Peyer's patch (tissue), 4 donors: ENCODE measurements around the gene ZNF804A. TPM values are rescaled to one million over a fixed set of nuclear protein-coding genes. Genes with fewer than 3 reads are reported as not detected.

ENCODE experiments used
- DNase-seq, 3 donors: peaks; one replicate each; pipeline ENCODE4 v3.0.0-alpha.2; 2017 to 2019
- H3K27ac ChIP-seq, 4 donors: fragments of 200-600 bp; sonication (generic); one replicate each; pipeline ENCODE4 v1.5.1; 2016 to 2019
- H3K27me3 ChIP-seq, 2 donors: fragments of 200-600 bp; sonication (generic); one replicate each; pipeline ENCODE4 v1.5.1; 2019
- H3K36me3 ChIP-seq, 3 donors: fragments of 200-600 bp; sonication (generic); one replicate each; pipeline ENCODE4 v1.5.1; 2016 to 2019
- H3K4me1 ChIP-seq, 4 donors: fragments of 200-600 bp; sonication (generic); one replicate each; pipeline ENCODE4 v1.5.1; 2016 to 2019
- H3K4me3 ChIP-seq, 4 donors: fragments of 200-600 bp; sonication (generic); 1 replicate in 3 of 4; 2 replicates in 1 of 4; pipeline ENCODE4 v1.5.1; 2016 to 2019; ENCODE audit warnings: mild to moderate bottlenecking in 1 of 4
- H3K9me3 ChIP-seq, 4 donors: fragments of 200-600 bp; sonication (generic); one replicate each; pipeline ENCODE4 v1.5.1; 2016 to 2019; ENCODE audit warnings: mild to moderate bottlenecking in 1 of 4
- POLR2A ChIP-seq, 2 donors: fragments of 450-650 bp; IDR thresholded peaks; one replicate each; pipeline ENCODE4 v1.5.1; 2017; ENCODE audit warnings: antibody characterized with exemption in 2 of 2, mild to moderate bottlenecking in 2 of 2, moderate library complexity in 2 of 2
- total RNA-seq, 4 donors: library from RNA; depleted of rRNA; stranded (reverse); fragments of >200 nt; gene quantifications; one replicate each; pipeline ENCODE4 v1.1.0, GENCODE V29; 2016
- TF ChIP-seq, protein P1 (sequence below), 6 experiments: fragments of 450-650 bp in 4 of 6; fragments of 200-600 bp in 2 of 6; sonication (generic) in 1 of 6; IDR thresholded peaks; one replicate each; pipeline ENCODE4 v1.5.1; 2017 to 2019; ENCODE audit warnings: antibody characterized with exemption in 6 of 6, mild to moderate bottlenecking in 3 of 6, moderate library complexity in 1 of 6

ZNF804A gene
- total RNA-seq, 4 donors from 2014 or later, result 0.95 to 5.8 (median 2.3) TPM

DNA sequence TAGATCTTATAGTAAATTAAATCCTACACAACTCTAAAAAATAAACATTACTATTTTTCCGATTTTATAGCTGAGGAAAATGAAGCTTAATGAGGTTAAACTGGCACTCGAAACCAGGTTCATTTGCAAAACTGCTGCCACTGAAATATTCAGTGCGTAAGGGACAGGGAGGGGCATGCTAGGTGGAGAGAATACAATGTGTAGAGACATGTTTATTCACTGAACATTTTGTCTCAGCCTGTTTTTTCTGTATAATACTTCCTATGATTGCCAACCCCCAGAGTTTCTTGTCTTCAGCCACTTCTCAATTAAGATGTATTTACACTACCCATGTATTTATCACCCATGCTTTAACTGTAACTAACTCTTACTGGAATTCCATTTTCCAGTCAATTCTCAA is 31.6 kb upstream of the ZNF804A start:
- Histone ChIP-seq H3K4me3 (no peak overlapping the region), H3K9me3 (no peaks in the 10 kb centered on the region), H3K27ac (no peak overlapping the region), H3K36me3 (no peaks in the 10 kb centered on the region), H3K4me1 (no peaks in the 10 kb centered on the region), H3K27me3 (no peaks in the 10 kb centered on the region)
- TF ChIP-seq POLR2A (IDR thresholded peaks at IDR 0.05), result no peak
- TF ChIP-seq, protein P1, sequence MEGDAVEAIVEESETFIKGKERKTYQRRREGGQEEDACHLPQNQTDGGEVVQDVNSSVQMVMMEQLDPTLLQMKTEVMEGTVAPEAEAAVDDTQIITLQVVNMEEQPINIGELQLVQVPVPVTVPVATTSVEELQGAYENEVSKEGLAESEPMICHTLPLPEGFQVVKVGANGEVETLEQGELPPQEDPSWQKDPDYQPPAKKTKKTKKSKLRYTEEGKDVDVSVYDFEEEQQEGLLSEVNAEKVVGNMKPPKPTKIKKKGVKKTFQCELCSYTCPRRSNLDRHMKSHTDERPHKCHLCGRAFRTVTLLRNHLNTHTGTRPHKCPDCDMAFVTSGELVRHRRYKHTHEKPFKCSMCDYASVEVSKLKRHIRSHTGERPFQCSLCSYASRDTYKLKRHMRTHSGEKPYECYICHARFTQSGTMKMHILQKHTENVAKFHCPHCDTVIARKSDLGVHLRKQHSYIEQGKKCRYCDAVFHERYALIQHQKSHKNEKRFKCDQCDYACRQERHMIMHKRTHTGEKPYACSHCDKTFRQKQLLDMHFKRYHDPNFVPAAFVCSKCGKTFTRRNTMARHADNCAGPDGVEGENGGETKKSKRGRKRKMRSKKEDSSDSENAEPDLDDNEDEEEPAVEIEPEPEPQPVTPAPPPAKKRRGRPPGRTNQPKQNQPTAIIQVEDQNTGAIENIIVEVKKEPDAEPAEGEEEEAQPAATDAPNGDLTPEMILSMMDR (IDR thresholded peaks at IDR 0.05), result no peak
- DNase-seq, result no peak

DNA sequence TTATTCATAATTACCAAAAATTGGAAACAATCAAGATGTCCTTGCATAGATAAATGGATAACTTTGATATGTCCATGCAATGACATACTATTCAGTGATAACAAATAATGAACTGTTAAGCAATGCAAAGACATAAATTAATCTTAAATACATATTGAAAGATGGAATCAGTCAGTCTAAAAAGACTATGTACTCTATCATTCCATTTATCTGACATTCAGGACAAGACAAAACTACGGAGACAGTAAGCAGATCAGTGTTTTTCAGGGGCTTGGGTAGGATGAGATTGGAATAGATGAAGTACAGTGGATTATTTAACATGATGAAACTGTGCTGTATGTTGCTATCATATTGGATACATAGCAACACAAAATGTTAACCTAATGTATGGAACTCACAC is 21.3 kb upstream of the ZNF804A start:
- no peak for DNase-seq
- Histone ChIP-seq H3K36me3 (no peaks in the 10 kb centered on the region), H3K4me3 (no peak overlapping the region), H3K27me3 (no peaks in the 10 kb centered on the region), H3K27ac (no peak overlapping the region), H3K4me1 (no peaks in the 10 kb centered on the region), H3K9me3 (no peaks in the 10 kb centered on the region)
- TF ChIP-seq, protein P1 (IDR thresholded peaks at IDR 0.05), result no peak
- no peak for TF ChIP-seq POLR2A (IDR thresholded peaks at IDR 0.05)

DNA sequence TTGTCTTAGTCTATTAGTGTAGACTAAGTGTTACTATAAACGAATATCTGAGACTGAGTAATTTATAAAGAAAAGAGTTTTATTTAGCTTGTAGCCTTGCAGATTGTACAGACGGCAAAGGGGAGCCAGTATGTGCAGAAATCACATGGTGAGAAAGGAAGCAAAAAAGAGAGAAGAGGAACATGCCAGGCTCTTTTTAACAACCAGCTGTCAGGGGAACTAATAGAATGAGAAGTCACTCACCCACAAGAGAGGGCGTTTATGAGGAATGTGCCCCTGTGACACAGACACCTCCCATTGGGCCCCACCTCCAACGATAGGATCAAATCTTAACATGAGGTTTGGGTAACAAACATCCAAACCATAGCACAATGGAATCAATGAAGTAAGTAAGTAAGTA is 20.6 kb upstream of the ZNF804A start:
- no peak for TF ChIP-seq POLR2A (IDR thresholded peaks at IDR 0.05)
- TF ChIP-seq, protein P1 (IDR thresholded peaks at IDR 0.05), result no peak
- H3K27ac ChIP-seq, result no peak overlapping the region
- DNase-seq, result no peak
- no peaks in the 10 kb centered on the region for H3K36me3 ChIP-seq
- H3K9me3 ChIP-seq, result no peaks in the 10 kb centered on the region
- H3K4me3 ChIP-seq, result no peak overlapping the region
- no peaks in the 10 kb centered on the region for H3K4me1 ChIP-seq
- no peaks in the 10 kb centered on the region for H3K27me3 ChIP-seq

DNA sequence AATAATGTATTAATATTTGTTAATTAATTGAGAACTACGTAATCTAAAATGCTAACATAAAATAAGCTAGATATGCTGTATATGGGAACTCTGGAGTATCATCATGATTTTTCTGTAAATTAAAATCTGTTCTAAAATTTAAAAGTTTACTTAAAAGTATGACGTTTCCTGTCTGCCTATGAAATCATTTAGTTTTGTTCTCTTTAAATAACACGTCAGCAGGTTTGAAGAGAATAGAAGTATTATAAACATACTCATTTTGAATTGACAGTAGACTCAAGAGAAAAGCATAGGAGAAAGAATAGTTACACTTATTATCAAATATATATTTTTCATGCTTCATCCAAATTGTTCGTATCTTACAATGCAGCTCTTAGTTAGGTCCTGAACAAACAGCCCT is 19.1 kb upstream of the ZNF804A start:
- H3K36me3 ChIP-seq, result no peaks in the 10 kb centered on the region
- DNase-seq, result no peak
- H3K27me3 ChIP-seq, result no peaks in the 10 kb centered on the region
- no peaks in the 10 kb centered on the region for H3K9me3 ChIP-seq
- no peak overlapping the region for H3K4me3 ChIP-seq
- H3K4me1 ChIP-seq, result no peaks in the 10 kb centered on the region
- no peak overlapping the region for H3K27ac ChIP-seq
- no peak for TF ChIP-seq POLR2A (IDR thresholded peaks at IDR 0.05)
- TF ChIP-seq, protein P1 (IDR thresholded peaks at IDR 0.05), result no peak

DNA sequence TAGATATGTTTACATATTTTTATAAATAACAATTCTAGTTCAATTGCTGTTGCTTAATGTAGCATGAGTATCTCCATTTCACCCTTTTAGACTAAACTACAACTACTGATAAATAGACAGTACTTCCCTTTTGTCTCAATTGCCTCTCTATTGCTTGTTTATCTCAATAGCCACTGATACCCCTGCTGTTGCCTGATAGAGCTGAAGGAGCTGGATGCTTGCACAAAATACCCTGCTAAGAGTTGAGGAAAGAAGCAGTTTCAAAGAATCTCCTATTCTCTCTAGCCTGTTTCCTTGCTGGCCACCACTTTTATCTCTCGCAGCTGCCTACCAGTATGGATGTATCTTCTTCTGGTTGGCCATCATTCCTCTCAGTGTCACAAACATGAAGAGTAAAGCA is 16.9 kb upstream of the ZNF804A start:
- Histone ChIP-seq H3K27me3 (no peaks in the 10 kb centered on the region), H3K27ac (no peak overlapping the region), H3K36me3 (no peaks in the 10 kb centered on the region), H3K4me1 (no peaks in the 10 kb centered on the region), H3K9me3 (no peaks in the 10 kb centered on the region), H3K4me3 (no peak overlapping the region)
- DNase-seq, result no peak
- TF ChIP-seq, protein P1 (IDR thresholded peaks at IDR 0.05), result no peak
- TF ChIP-seq POLR2A (IDR thresholded peaks at IDR 0.05), result no peak

DNA sequence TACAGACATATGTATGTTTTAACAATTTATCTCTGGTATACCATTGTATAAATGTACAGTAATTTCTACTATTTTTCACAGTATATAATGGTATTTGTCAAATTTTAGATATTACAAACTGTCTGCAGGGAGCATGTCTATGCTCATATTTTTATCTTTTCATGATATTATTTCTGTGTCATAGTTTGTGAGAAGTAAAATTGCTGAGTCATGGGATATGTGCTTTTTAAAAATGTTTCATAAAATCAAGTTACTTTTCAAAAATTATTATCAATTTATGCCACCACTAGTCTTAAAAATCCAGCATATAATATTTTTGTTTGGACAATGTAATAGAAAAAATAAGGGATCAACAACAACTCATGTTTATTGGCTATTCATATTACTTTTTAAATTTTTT is 9.1 kb upstream of the ZNF804A start:
- no peak overlapping the region for H3K4me3 ChIP-seq

More for the DNA sequence above, 9.1 kb upstream of the ZNF804A start:
- no peaks in the 10 kb centered on the region for H3K36me3 ChIP-seq
- no peak overlapping the region for H3K27ac ChIP-seq
- TF ChIP-seq, protein P1 (IDR thresholded peaks at IDR 0.05), result no peak
- TF ChIP-seq POLR2A (IDR thresholded peaks at IDR 0.05), result no peak
- DNase-seq, result no peak
- no peaks in the 10 kb centered on the region for H3K27me3 ChIP-seq
- no peaks in the 10 kb centered on the region for H3K4me1 ChIP-seq
- no peaks in the 10 kb centered on the region for H3K9me3 ChIP-seq
